ENCODE data around the gene GULP1.

Gene GULP1

GRCh38 chr2:188349019-188349418 is 57.3 kb downstream of the GULP1 start:
- WGBS, 2 donors (ENCODE audit: extremely low coverage in 2 of 2, insufficient read length in 2 of 2, insufficient replicate concordance in 1 of 2), result no CpG with 5 or more reads among the region's 1 CpG

GRCh38 chr2:188353282-188353681 is 61.6 kb downstream of the GULP1 start:
- Histone ChIP-seq H3K27ac (replicated peaks; ENCODE audit: low read length) (no peak overlapping the region), H2BK12ac (ENCODE audit: low read length) (peak overlapping the region; percentile 43), H2AFZ (ENCODE audit: low read length) (no peak overlapping the region), H3K79me1 (ENCODE audit: low read depth, low read length) (peaks cover 7% of the 10 kb centered on the region), H3K4me1 (ENCODE audit: control insufficient read depth in 2 of 2, insufficient read depth in 1 of 2, low read depth in 1 of 2, low read length in 2 of 2) (no peaks in the 10 kb centered on the region), H3K36me3 (replicated peaks in 1 of 2; ENCODE audit: control insufficient read depth in 2 of 2, insufficient read depth in 2 of 2, low read length in 2 of 2) (peaks cover 0 to 6% of the 10 kb centered on the region in 2 donors), H2AK5ac (ENCODE audit: low read depth, low read length) (peak overlapping the region; percentile 9), H4K8ac (ENCODE audit: low read depth, low read length) (no peak overlapping the region), H4K91ac (ENCODE audit: low read depth, low read length, poor library complexity) (no peak overlapping the region), H3K27me3 (ENCODE audit: control insufficient read depth in 3 of 3, insufficient read depth in 3 of 3, low read depth in 1 of 3, low read length in 3 of 3) (no peaks in the 10 kb centered on the region), H2BK120ac (ENCODE audit: low read depth, low read length) (no peak overlapping the region), H2BK15ac (ENCODE audit: low read length) (no peak overlapping the region), H2BK5ac (ENCODE audit: low read length) (no peak overlapping the region), H3K14ac (ENCODE audit: low read length) (no peak overlapping the region), H3K9me3 (replicated peaks in 1 of 2; ENCODE audit: control insufficient read depth in 2 of 2, insufficient read depth in 1 of 2, low read depth in 1 of 2, low read length in 2 of 2) (peaks cover 0 to 13% of the 10 kb centered on the region in 2 donors), H3K4me2 (ENCODE audit: insufficient read depth, low read length, poor library complexity, severe bottlenecking) (no peak overlapping the region), H3K23ac (ENCODE audit: low read depth, low read length, poor library complexity) (peak overlapping the region; percentile 61), H3K18ac (ENCODE audit: low read length) (peak overlapping the region; percentile 72), H3K9ac (ENCODE audit: low read depth, low read length, poor library complexity) (no peak overlapping the region), H3K4me3 (ENCODE audit: low read length in 2 of 2) (no peak overlapping the region), H3K4ac (ENCODE audit: low read length) (no peak overlapping the region)
- no CpG with 5 or more reads among the region's 5 CpGs for WGBS, 2 donors (ENCODE audit: extremely low coverage in 2 of 2, insufficient read length in 2 of 2, insufficient replicate concordance in 1 of 2)
- DNase-seq (ENCODE audit: low spot score), result no peak

More at GRCh38 chr2:188349019-188349418, 57.3 kb downstream of the GULP1 start:
- H3K18ac ChIP-seq (ENCODE audit: low read length), result no peak overlapping the region
- no peak overlapping the region for H2BK120ac ChIP-seq (ENCODE audit: low read depth, low read length)
- H3K36me3 ChIP-seq (replicated peaks in 1 of 2; ENCODE audit: control insufficient read depth in 2 of 2, insufficient read depth in 2 of 2, low read length in 2 of 2), result peaks cover 1 to 9% of the 10 kb centered on the region in 2 donors
- no peak overlapping the region for H2AFZ ChIP-seq (ENCODE audit: low read length)
- DNase-seq (ENCODE audit: low spot score), result no peak
- no peak overlapping the region for H3K9ac ChIP-seq (ENCODE audit: low read depth, low read length, poor library complexity)
- H3K27me3 ChIP-seq (ENCODE audit: control insufficient read depth in 3 of 3, insufficient read depth in 3 of 3, low read depth in 1 of 3, low read length in 3 of 3), result no peaks in the 10 kb centered on the region
- H3K23ac ChIP-seq (ENCODE audit: low read depth, low read length, poor library complexity), result no peak overlapping the region
- H2BK12ac ChIP-seq (ENCODE audit: low read length), result no peak overlapping the region
- H3K9me3 ChIP-seq (replicated peaks in 1 of 2; ENCODE audit: control insufficient read depth in 2 of 2, insufficient read depth in 1 of 2, low read depth in 1 of 2, low read length in 2 of 2), result no peaks in the 10 kb centered on the region
- H2BK15ac ChIP-seq (ENCODE audit: low read length), result no peak overlapping the region
- no peak overlapping the region for H3K4ac ChIP-seq (ENCODE audit: low read length)
- no peak overlapping the region for H3K14ac ChIP-seq (ENCODE audit: low read length)
- H2BK5ac ChIP-seq (ENCODE audit: low read length), result no peak overlapping the region
- no peak overlapping the region for H4K8ac ChIP-seq (ENCODE audit: low read depth, low read length)
- peaks cover 5% of the 10 kb centered on the region for H3K79me1 ChIP-seq (ENCODE audit: low read depth, low read length)
- no peak overlapping the region for H3K4me2 ChIP-seq (ENCODE audit: insufficient read depth, low read length, poor library complexity, severe bottlenecking)
- no peak overlapping the region for H3K27ac ChIP-seq (replicated peaks; ENCODE audit: low read length)
- H4K91ac ChIP-seq (ENCODE audit: low read depth, low read length, poor library complexity), result no peak overlapping the region
- no peak overlapping the region for H3K4me3 ChIP-seq (ENCODE audit: low read length in 2 of 2)
- peaks cover 0 to 1% of the 10 kb centered on the region in 2 donors for H3K4me1 ChIP-seq (ENCODE audit: control insufficient read depth in 2 of 2, insufficient read depth in 1 of 2, low read depth in 1 of 2, low read length in 2 of 2)
- no peak overlapping the region for H2AK5ac ChIP-seq (ENCODE audit: low read depth, low read length)

GRCh38 chr2:188360485-188361263 is 69.0 kb downstream of the GULP1 start:
- Histone ChIP-seq H2AFZ (ENCODE audit: low read length) (no peak overlapping the region), H3K18ac (ENCODE audit: low read length) (no peak overlapping the region), H3K79me1 (ENCODE audit: low read depth, low read length) (peaks cover 1% of the 10 kb centered on the region), H3K23ac (ENCODE audit: low read depth, low read length, poor library complexity) (no peak overlapping the region), H4K8ac (ENCODE audit: low read depth, low read length) (no peak overlapping the region), H2AK5ac (ENCODE audit: low read depth, low read length) (no peak overlapping the region), H3K14ac (ENCODE audit: low read length) (no peak overlapping the region), H3K9ac (ENCODE audit: low read depth, low read length, poor library complexity) (no peak overlapping the region), H3K36me3 (replicated peaks in 1 of 2; ENCODE audit: control insufficient read depth in 2 of 2, insufficient read depth in 2 of 2, low read length in 2 of 2) (no peaks in the 10 kb centered on the region), H3K4me3 (ENCODE audit: low read length in 2 of 2) (no peak overlapping the region), H3K4me2 (ENCODE audit: insufficient read depth, low read length, poor library complexity, severe bottlenecking) (no peak overlapping the region), H2BK15ac (ENCODE audit: low read length) (no peak overlapping the region), H3K9me3 (replicated peaks in 1 of 2; ENCODE audit: control insufficient read depth in 2 of 2, insufficient read depth in 1 of 2, low read depth in 1 of 2, low read length in 2 of 2) (peaks cover 0 to 10% of the 10 kb centered on the region in 2 donors), H3K4ac (ENCODE audit: low read length) (no peak overlapping the region), H2BK120ac (ENCODE audit: low read depth, low read length) (no peak overlapping the region), H3K27ac (replicated peaks; ENCODE audit: low read length) (no peak overlapping the region), H4K91ac (ENCODE audit: low read depth, low read length, poor library complexity) (no peak overlapping the region), H3K4me1 (ENCODE audit: control insufficient read depth in 2 of 2, insufficient read depth in 1 of 2, low read depth in 1 of 2, low read length in 2 of 2) (no peaks in the 10 kb centered on the region), H2BK5ac (ENCODE audit: low read length) (no peak overlapping the region), H3K27me3 (ENCODE audit: control insufficient read depth in 3 of 3, insufficient read depth in 3 of 3, low read depth in 1 of 3, low read length in 3 of 3) (no peaks in the 10 kb centered on the region), H2BK12ac (ENCODE audit: low read length) (no peak overlapping the region)
- WGBS, 2 donors (ENCODE audit: extremely low coverage in 2 of 2, insufficient read length in 2 of 2, insufficient replicate concordance in 1 of 2), result no CpG with 5 or more reads among the region's 9 CpGs
- DNase-seq (ENCODE audit: low spot score), result no peak

- Histone ChIP-seq H4K8ac (ENCODE audit: low read depth, low read length) (no peak overlapping the region), H3K9ac (ENCODE audit: low read depth, low read length, poor library complexity) (no peak overlapping the region), H2BK12ac (ENCODE audit: low read length) (no peak overlapping the region), H3K18ac (ENCODE audit: low read length) (no peak overlapping the region), H3K23ac (ENCODE audit: low read depth, low read length, poor library complexity) (no peak overlapping the region), H3K4me3 (ENCODE audit: low read length in 2 of 2) (no peak overlapping the region), H2BK120ac (ENCODE audit: low read depth, low read length) (no peak overlapping the region), H3K27me3 (ENCODE audit: control insufficient read depth in 3 of 3, insufficient read depth in 3 of 3, low read depth in 1 of 3, low read length in 3 of 3) (no peaks in the 10 kb centered on the region), H3K4ac (ENCODE audit: low read length) (no peak overlapping the region), H3K14ac (ENCODE audit: low read length) (no peak overlapping the region), H3K27ac (replicated peaks; ENCODE audit: low read length) (no peak overlapping the region), H3K36me3 (replicated peaks in 1 of 2; ENCODE audit: control insufficient read depth in 2 of 2, insufficient read depth in 2 of 2, low read length in 2 of 2) (no peaks in the 10 kb centered on the region), H2AK5ac (ENCODE audit: low read depth, low read length) (no peak overlapping the region), H4K91ac (ENCODE audit: low read depth, low read length, poor library complexity) (no peak overlapping the region), H3K4me1 (ENCODE audit: control insufficient read depth in 2 of 2, insufficient read depth in 1 of 2, low read depth in 1 of 2, low read length in 2 of 2) (no peaks in the 10 kb centered on the region), H2BK15ac (ENCODE audit: low read length) (no peak overlapping the region), H2BK5ac (ENCODE audit: low read length) (no peak overlapping the region), H2AFZ (ENCODE audit: low read length) (no peak overlapping the region), H3K9me3 (replicated peaks in 1 of 2; ENCODE audit: control insufficient read depth in 2 of 2, insufficient read depth in 1 of 2, low read depth in 1 of 2, low read length in 2 of 2) (no peaks in the 10 kb centered on the region), H3K79me1 (ENCODE audit: low read depth, low read length) (peaks cover 2% of the 10 kb centered on the region), H3K4me2 (ENCODE audit: insufficient read depth, low read length, poor library complexity, severe bottlenecking) (no peak overlapping the region)
- no peak for DNase-seq (ENCODE audit: low spot score)
- WGBS, 2 donors (ENCODE audit: extremely low coverage in 2 of 2, insufficient read length in 2 of 2, insufficient replicate concordance in 1 of 2), result no CpG with 5 or more reads among the region's 4 CpGs
Measured at GRCh38 chr2:188364033-188364630, 72.5 kb downstream of the GULP1 start.

All from neuronal stem cell (in vitro differentiated cells).